ENCODE results near the gene GFOD2.

GFOD2 gene

DNA sequence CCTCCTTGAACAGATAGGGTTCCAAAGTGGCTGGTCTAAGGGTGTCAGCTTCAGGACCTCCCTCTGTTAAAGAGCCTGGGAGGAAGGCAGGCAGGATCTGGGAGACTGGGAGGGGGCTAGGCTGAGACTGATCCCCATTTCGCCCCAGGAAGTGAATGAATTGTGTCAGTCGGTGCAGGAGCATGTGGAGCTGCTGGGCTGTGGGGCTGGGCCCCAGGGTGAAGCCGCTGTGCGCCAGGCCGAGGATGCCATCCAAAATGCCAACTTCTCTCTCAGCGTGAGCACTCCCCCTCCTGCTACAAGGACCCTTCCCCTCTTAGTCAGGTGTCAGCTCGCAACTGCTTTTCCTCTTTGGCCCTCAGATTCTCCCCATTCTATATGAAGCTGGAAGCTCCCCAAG lies 68.1 kb downstream of the GFOD2 start:
- ChIA-PET CTCF (interaction anchor here (0.6 to 1.0 kb wide), 3 partner anchors 37 to 118 kb away, joined by 3 to 5 read pairs (median 4); no protein-coding TSS in a partner anchor), POLR2A (ENCODE audit: low non-redundant PET) (no interaction called here)
- TF ChIP-seq CTCF (conservative IDR thresholded peaks at IDR 0.05; ENCODE audit: low read depth): no peak

GRCh38 chr16:67650023-67650422 lies 69.1 kb downstream of the GFOD2 start:
- no peak for DNase-seq (ENCODE audit: low spot score)
- H3K27ac ChIP-seq: no peak overlapping the region
- POLR2A ChIA-PET (ENCODE audit: low non-redundant PET): no interaction called here
- CTCF ChIA-PET: interaction anchor here (1.0 kb wide), 2 partner anchors 36 to 129 kb away, joined by 3 to 5 read pairs; no protein-coding TSS in a partner anchor
- no peak for TF ChIP-seq CTCF (conservative IDR thresholded peaks at IDR 0.05; ENCODE audit: low read depth)

More for the DNA sequence above, 68.1 kb downstream of the GFOD2 start:
- no peak overlapping the region for H3K27ac ChIP-seq
- DNase-seq (ENCODE audit: low spot score): no peak

DNA sequence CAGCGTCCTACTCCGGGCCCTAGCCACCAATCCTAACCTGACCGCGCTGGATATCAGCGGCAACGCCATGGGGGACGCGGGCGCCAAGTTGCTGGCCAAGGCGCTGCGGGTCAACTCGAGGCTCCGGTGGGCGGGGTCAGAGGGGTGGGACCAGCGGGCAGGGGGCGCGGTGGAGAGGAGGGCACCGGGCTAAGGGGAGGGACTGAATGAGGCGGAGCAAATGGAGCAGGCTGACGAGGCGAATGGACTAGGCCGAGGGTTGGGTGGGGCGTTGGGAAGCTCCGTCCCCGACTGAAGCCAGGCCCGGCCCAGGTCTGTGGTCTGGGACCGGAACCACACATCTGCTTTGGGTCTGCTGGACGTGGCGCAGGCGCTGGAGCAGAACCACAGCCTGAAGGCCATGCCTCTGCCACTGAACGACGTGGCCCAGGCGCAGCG lies 69.6 kb downstream of the GFOD2 start:
- ChIA-PET CTCF (interaction anchor here (1.0 kb wide), 1 partner anchor 128 kb away, joined by 5 read pairs; no protein-coding TSS in a partner anchor), POLR2A (ENCODE audit: low non-redundant PET) (no interaction called here)
- TF ChIP-seq CTCF (conservative IDR thresholded peaks at IDR 0.05; ENCODE audit: low read depth): no peak
- H3K27ac ChIP-seq: no peak overlapping the region
- DNase-seq (ENCODE audit: low spot score): no peak

DNA sequence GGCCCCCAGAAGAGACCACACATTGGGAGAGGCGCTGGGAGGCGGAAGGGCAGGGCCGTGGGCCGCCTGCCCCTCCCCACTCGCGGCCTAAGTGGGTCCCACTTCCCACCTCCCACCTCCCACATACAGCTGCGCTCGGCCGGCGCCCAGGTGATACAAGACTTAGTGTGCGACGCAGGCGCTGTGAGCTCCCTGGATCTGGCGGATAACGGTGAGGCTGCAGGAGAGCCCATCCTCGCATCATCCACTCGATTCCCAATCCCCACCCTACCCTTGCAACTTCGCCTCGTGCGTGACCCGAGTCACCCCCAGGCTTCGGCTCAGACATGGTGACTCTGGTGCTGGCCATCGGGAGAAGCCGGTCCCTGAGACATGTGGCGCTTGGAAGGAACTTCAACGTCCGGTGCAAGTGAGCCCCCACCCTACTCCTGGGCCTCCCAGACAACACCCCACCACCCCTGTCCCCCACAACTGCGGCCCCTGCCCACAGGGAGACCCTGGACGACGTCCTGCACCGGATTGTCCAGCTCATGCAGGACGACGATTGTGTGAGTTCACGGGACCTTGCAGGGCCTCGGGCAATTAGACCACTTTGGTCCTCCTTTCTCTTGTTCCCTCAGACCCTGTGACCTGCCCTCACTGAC lies 70.2 kb downstream of the GFOD2 start:
- POLR2A ChIA-PET (ENCODE audit: low non-redundant PET): no interaction called here
- CTCF ChIA-PET: interaction anchor here (0.5 to 0.8 kb wide), 2 partner anchors 102 to 127 kb away, joined by 3 read pairs; no protein-coding TSS in a partner anchor

DNA sequence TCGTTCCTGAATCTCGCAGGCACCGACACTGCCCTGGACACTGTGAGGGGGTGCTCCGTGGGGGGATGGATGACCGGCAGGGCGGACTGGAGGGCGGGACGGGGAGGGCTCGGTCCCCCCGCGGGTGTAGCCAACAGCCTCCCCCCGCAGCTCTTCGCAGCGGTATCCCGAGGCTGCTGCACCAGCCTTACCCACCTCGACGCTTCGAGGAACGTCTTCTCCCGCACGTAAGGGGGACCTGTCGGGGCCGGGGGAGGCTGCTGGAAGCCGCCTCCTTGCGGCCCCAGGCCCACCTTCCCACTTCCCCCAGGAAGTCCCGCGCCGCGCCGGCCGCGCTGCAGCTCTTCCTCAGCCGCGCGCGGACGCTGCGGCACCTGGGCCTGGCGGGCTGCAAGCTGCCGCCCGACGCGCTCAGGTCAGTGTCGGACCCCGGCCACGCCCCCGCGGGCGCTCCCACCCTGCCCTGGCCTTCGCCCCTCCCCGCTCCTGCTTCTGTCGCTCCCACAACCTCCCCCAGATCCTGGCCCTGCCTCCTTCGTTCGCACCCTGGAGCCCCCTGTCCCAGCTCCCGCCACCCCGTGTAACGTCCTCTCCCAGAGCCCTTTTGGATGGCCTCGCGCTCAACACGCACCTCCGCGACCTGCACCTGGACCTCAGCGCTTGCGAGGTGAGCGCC lies 70.9 kb downstream of the GFOD2 start:
- CTCF ChIA-PET: interaction anchor here (0.7 to 0.8 kb wide), 2 partner anchors 101 to 126 kb away, joined by 3 to 5 read pairs; no protein-coding TSS in a partner anchor
- TF ChIP-seq CTCF (conservative IDR thresholded peaks at IDR 0.05; ENCODE audit: low read depth): no peak
- no peak overlapping the region for H3K27ac ChIP-seq
- DNase-seq (ENCODE audit: low spot score): no peak
- POLR2A ChIA-PET (ENCODE audit: low non-redundant PET): no interaction called here

More for the DNA sequence above, 70.2 kb downstream of the GFOD2 start:
- no peak for TF ChIP-seq CTCF (conservative IDR thresholded peaks at IDR 0.05; ENCODE audit: low read depth)
- DNase-seq (ENCODE audit: low spot score): no peak
- no peak overlapping the region for H3K27ac ChIP-seq

- ChIA-PET POLR2A (ENCODE audit: low non-redundant PET) (no interaction called here), CTCF (interaction anchor here (0.6 to 0.7 kb wide), 2 partner anchors 125 to 437 kb away, joined by 3 to 5 read pairs; no protein-coding TSS in a partner anchor)
- TF ChIP-seq CTCF (conservative IDR thresholded peaks at IDR 0.05; ENCODE audit: low read depth): no peak
- no peak overlapping the region for H3K27ac ChIP-seq
- no peak for DNase-seq (ENCODE audit: low spot score)
Measured at GRCh38 chr16:67647681-67648080, 71.4 kb downstream of the GFOD2 start.

All from RWPE1 (cell line).